Spleen (tissue), 7 donors: ENCODE data around the gene MATCAP1.

Experiments used
- CTCF ChIP-seq, 11 experiments: fragments of 200-600 bp in 7 of 11; fragments of 450-650 bp in 4 of 11; sonication (generic) in 4 of 11; IDR thresholded peaks in 8 of 11; conservative IDR thresholded peaks in 3 of 11; 1 replicate in 7 of 11; 2 replicates in 4 of 11; pipeline versions ENCODE4 v1.4.0 to v1.8.0; 2016 to 2021; ENCODE audit warnings: antibody characterized with exemption in 11 of 11, inconsistent platforms in 4 of 11, mild to moderate bottlenecking in 1 of 11
- POLR2A ChIP-seq, 3 donors: fragments of 450-650 bp; IDR thresholded peaks; one replicate each; pipeline ENCODE4 v1.5.1; 2017; ENCODE audit warnings: antibody characterized with exemption in 3 of 3, mild to moderate bottlenecking in 1 of 3
- POLR2AphosphoS5 ChIP-seq, 3 donors: sonication (generic); formaldehyde crosslinking; IDR thresholded peaks; one replicate each; pipeline ENCODE4 v1.5.1; 2017; ENCODE audit warnings: antibody characterized with exemption in 3 of 3
- donor health status: DM: no; HTN: no; CAD: no; lungs with moderate emphysema.
- donor health status: DM: no; HTN: no; CAD: no.
- donor health status: DM: no; HTN: no; CAD: no.

- TF ChIP-seq CTCF (IDR thresholded peaks at IDR 0.05 in 8 of 11, conservative IDR thresholded peaks at IDR 0.05 in 3 of 11) (no peak), POLR2A (IDR thresholded peaks at IDR 0.05) (no peak), POLR2AphosphoS5 (IDR thresholded peaks at IDR 0.05) (peak in 1 of 3 donors; percentile 31)
Observed at GRCh38 chr16:67210069-67210937, 26.5 kb upstream of the MATCAP1 start.
